Endodermal cell (in vitro differentiated cells): ENCODE data around the gene UBE2G1. TPM values are rescaled to one million over a fixed set of nuclear protein-coding genes. Genes with fewer than 3 reads are reported as not detected.

Source experiments
- DNase-seq: peaks from one replicate; pipeline ENCODE4 v3.0.0-alpha.2; 2017
- H3K27ac ChIP-seq: 2 replicates; pipeline ENCODE4 v1.5.1; 2013; ENCODE audit warnings: mild to moderate bottlenecking, low read depth, low read length, moderate library complexity
- H3K27me3 ChIP-seq: 2 replicates; pipeline ENCODE4 v1.6.1; 2013; ENCODE audit warnings: mild to moderate bottlenecking, low read length, moderate library complexity; ENCODE audit not compliant: insufficient read depth, control insufficient read depth, poor library complexity, severe bottlenecking
- H3K36me3 ChIP-seq: 2 replicates; pipeline ENCODE4 v1.7.0; 2013; ENCODE audit warnings: mild to moderate bottlenecking, low read length, moderate library complexity; ENCODE audit not compliant: control insufficient read depth, insufficient read depth
- H3K4me1 ChIP-seq: one replicate; pipeline ENCODE4 v1.7.0; 2013; ENCODE audit warnings: low read length; ENCODE audit not compliant: control insufficient read depth, insufficient read depth
- H3K4me3 ChIP-seq: 2 replicates; pipeline ENCODE4 v1.5.1; 2013; ENCODE audit warnings: mild to moderate bottlenecking, low read length, moderate library complexity
- H3K9ac ChIP-seq: 2 replicates; pipeline ENCODE4 v1.6.1; 2013; ENCODE audit warnings: mild to moderate bottlenecking, low read length, moderate library complexity; ENCODE audit not compliant: poor library complexity, severe bottlenecking; ENCODE audit errors: extremely low read depth
- H3K9me3 ChIP-seq: 2 replicates; pipeline ENCODE4 v1.6.1; 2013; ENCODE audit warnings: mild to moderate bottlenecking, low read length, moderate library complexity; ENCODE audit not compliant: control insufficient read depth
- H3K27ac Mint-ChIP-seq: 2 replicates; pipeline ENCODE4 v1.8.0; 2020; ENCODE audit warnings: mixed read lengths
- H3K27me3 Mint-ChIP-seq: 2 replicates; pipeline ENCODE4 v1.8.0; 2021; ENCODE audit warnings: mild to moderate bottlenecking, mixed read lengths; ENCODE audit not compliant: insufficient read depth
- H3K36me3 Mint-ChIP-seq: 2 replicates; pipeline ENCODE4 v1.8.0; 2020; ENCODE audit warnings: low read depth, mixed read lengths
- H3K4me1 Mint-ChIP-seq: 2 replicates; pipeline ENCODE4 v1.8.0; 2020; ENCODE audit warnings: mixed read lengths
- H3K4me3 Mint-ChIP-seq: 2 replicates; pipeline ENCODE4 v1.8.0; 2020; ENCODE audit warnings: mild to moderate bottlenecking, moderate library complexity, mixed read lengths
- H3K9me3 Mint-ChIP-seq: 2 replicates; pipeline ENCODE4 v1.8.0; 2020; ENCODE audit warnings: mild to moderate bottlenecking, mixed read lengths
- WGBS, 2 experiments: methylation state at CpG; one replicate each; pipeline versions ENCODE4 v1.1.5 to v1.1.7; 2013; ENCODE audit warnings: missing lambda C conversion rate in 2 of 2, mixed read lengths in 1 of 2; ENCODE audit not compliant: insufficient coverage in 1 of 2, insufficient read length in 1 of 2; 5-methylcytosine and 5-hydroxymethylcytosine counted together
- total RNA-seq, 2 donors: library from RNA; stranded (reverse); fragmentation: NEBNext Ultra II Directional in 1 of 2; extraction: Animal tissue kit (Norgen Biotek cat#: 25700) in 1 of 2; gene quantifications; 2 replicates in 1 of 2; 3 replicates in 1 of 2; pipeline ENCODE4 v1.2.1, GENCODE V29; 2021
- TF ChIP-seq, protein P1 (sequence below): fragments of 200-600 bp; sonication (generic); conservative IDR thresholded peaks from 2 replicates; pipeline ENCODE4 v1.5.0; 2021; ENCODE audit warnings: antibody characterized with exemption, mild to moderate bottlenecking

The UBE2G1 gene
- total RNA-seq, 2 donors from 2014 or later, result 85.5 to 104 TPM

DNA sequence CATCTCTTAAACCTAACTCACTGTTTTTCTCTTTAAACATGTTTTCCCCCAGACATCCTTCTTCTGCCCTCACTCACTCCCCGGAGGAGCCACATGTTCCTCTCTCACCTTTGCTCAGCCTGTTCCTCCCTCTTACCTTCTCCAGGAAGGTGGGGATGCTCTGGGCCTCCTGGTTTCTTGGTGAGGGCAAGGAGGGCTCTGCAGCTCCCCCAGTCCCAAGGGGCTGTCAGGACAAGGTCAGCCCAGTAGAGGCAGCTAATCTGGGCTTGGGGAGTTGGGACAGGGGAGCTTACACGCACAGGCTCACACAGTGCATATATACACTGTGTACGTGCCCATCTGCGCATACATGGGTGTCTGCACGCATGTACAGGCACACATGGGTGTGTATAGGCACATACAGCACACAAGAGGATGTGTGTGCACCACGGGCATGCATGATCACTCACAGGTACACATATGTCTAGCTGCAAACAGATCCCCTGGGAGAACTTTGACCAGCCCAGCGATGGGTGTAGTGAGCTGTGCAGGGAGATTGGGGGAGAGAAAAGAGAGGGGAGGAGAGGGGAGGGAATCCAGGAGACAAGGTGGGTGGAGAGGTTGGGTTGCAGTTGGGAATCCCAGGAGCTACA, 38.7 kb upstream of the UBE2G1 start:
- Histone ChIP-seq H3K9me3 (no peaks in the 10 kb centered on the region), H3K9ac (no peak overlapping the region), H3K4me3 (no peak overlapping the region), H3K27me3 (no peaks in the 10 kb centered on the region), H3K4me1 (no peaks in the 10 kb centered on the region), H3K36me3 (no peaks in the 10 kb centered on the region), H3K27ac (no peak overlapping the region)
- Mint-ChIP-seq H3K4me1 (no peaks in the 10 kb centered on the region), H3K9me3 (no peaks in the 10 kb centered on the region), H3K27me3 (no peaks in the 10 kb centered on the region), H3K4me3 (no peak overlapping the region), H3K36me3 (no peaks in the 10 kb centered on the region), H3K27ac (no peak overlapping the region)
- 94 to 98% methylated on average over 6 to 7 of the region's 7 CpGs for WGBS, 2 experiments
- no peak for DNase-seq
- TF ChIP-seq, protein P1, sequence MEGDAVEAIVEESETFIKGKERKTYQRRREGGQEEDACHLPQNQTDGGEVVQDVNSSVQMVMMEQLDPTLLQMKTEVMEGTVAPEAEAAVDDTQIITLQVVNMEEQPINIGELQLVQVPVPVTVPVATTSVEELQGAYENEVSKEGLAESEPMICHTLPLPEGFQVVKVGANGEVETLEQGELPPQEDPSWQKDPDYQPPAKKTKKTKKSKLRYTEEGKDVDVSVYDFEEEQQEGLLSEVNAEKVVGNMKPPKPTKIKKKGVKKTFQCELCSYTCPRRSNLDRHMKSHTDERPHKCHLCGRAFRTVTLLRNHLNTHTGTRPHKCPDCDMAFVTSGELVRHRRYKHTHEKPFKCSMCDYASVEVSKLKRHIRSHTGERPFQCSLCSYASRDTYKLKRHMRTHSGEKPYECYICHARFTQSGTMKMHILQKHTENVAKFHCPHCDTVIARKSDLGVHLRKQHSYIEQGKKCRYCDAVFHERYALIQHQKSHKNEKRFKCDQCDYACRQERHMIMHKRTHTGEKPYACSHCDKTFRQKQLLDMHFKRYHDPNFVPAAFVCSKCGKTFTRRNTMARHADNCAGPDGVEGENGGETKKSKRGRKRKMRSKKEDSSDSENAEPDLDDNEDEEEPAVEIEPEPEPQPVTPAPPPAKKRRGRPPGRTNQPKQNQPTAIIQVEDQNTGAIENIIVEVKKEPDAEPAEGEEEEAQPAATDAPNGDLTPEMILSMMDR, result no peak

DNA sequence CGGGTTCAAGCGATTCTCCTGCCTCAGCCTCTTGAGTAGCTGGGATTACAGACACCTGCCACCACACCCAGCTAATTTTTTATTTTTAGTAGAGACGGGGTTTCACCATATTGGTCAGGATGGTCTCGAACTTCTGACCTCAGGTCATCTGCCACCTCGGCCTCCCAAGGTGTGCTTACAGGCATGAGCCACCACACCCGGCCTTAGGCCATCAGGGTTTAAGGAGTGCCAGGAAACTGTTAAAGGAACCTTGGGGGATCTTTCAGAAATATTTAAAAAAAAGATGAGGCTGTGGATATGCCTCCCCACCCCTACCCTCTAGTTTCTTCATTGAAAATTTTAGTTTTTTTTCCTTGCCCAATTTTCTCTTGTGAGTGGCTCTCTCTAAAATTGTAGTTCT, 31.4 kb upstream of the UBE2G1 start:
- Histone ChIP-seq H3K4me3 (no peak overlapping the region), H3K27ac (no peak overlapping the region), H3K9me3 (no peaks in the 10 kb centered on the region), H3K27me3 (no peaks in the 10 kb centered on the region), H3K36me3 (no peaks in the 10 kb centered on the region), H3K4me1 (no peaks in the 10 kb centered on the region), H3K9ac (no peak overlapping the region)
- WGBS, 2 experiments, result 91 to 93% methylated on average over 5 to 6 of the region's 6 CpGs
- Mint-ChIP-seq H3K27me3 (peaks cover 2% of the 10 kb centered on the region), H3K4me3 (no peak overlapping the region), H3K27ac (no peak overlapping the region), H3K36me3 (no peaks in the 10 kb centered on the region), H3K9me3 (no peaks in the 10 kb centered on the region), H3K4me1 (peaks cover 7% of the 10 kb centered on the region)
- no peak for DNase-seq
- TF ChIP-seq, protein P1, result no peak

DNA sequence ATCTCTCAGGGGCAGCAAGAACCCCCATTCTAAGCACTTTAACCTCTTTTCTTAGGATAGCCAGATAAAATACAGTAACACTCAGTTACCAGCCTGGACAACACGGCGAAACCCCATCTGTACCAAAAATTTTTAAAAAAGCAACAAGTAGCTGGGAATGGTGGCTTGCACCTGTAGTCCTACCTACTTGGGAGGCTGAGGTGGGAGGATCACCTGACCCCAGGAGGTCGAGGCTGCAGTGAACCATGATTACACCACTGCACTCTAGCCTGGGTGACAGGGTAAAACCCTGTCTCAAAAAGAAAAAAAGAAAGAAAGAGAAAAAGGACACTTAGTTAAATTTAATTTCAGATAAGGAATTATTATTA, 28.6 kb upstream of the UBE2G1 start:
- peaks cover 7% of the 10 kb centered on the region for H3K4me1 Mint-ChIP-seq
- H3K36me3 Mint-ChIP-seq, result no peaks in the 10 kb centered on the region
- DNase-seq, result no peak
- H3K4me3 ChIP-seq, result no peak overlapping the region
- 89 to 95% methylated on average over 3 of the region's 3 CpGs for WGBS, 2 experiments
- no peaks in the 10 kb centered on the region for H3K9me3 ChIP-seq
- TF ChIP-seq, protein P1, result no peak
- H3K9ac ChIP-seq, result no peak overlapping the region
- H3K27ac Mint-ChIP-seq, result no peak overlapping the region
- H3K27ac ChIP-seq, result no peak overlapping the region
- H3K36me3 ChIP-seq, result no peaks in the 10 kb centered on the region
- H3K4me1 ChIP-seq, result no peaks in the 10 kb centered on the region
- no peak overlapping the region for H3K4me3 Mint-ChIP-seq
- no peaks in the 10 kb centered on the region for H3K9me3 Mint-ChIP-seq
- H3K27me3 ChIP-seq, result no peaks in the 10 kb centered on the region
- H3K27me3 Mint-ChIP-seq, result peaks cover 2% of the 10 kb centered on the region
